NK-92 treated with Interleukin-12 subunit alpha and Interleukin-12 subunit beta, amount 100 ng/mL, for 24 hours (cell line): ENCODE data around the gene SF3B5.
"Not testable (repeated sequence)": the region's sequence is repeated elsewhere in the genome, so short reads cannot be mapped to it uniquely, and the experiment has no call there.

Experiments
- DNase-seq: peaks from one replicate; lab custom pipeline; 2025; lab: John Stamatoyannopoulos, UW

The SF3B5 gene

DNA sequence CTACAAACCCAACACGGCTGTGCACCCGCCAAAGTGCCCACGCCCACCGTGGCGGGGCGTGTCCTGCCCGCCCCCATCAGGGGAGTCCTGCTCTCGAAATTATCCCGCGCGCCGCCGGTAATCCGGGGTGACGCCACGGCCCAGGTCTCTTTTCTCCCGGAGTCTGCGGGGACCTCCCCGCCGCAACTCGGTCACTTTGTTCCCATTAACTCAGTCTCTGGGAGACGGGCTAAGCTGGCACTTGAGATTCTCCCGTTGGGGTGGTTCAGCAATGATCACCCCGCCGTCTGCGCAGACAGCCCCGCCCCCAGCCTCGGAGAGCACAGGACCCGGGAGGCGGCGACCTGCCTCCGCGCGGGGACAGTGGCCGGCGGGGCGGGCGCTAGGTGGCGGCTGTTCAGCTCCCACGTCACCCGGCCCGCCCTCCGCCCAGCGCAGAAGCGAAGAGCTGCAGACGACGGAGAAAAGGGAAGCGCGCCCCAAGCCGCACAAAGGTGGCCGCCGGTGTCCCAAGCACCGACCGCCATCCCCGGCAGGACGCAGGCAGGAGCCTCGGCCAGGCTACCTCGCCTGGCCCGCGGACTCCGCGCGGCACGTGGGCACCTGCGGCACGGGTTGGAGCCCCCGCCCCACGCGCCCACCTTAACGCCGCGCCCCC lies 31.5 kb downstream of the SF3B5 start:
- DNase-seq: peak; percentile 87

DNA sequence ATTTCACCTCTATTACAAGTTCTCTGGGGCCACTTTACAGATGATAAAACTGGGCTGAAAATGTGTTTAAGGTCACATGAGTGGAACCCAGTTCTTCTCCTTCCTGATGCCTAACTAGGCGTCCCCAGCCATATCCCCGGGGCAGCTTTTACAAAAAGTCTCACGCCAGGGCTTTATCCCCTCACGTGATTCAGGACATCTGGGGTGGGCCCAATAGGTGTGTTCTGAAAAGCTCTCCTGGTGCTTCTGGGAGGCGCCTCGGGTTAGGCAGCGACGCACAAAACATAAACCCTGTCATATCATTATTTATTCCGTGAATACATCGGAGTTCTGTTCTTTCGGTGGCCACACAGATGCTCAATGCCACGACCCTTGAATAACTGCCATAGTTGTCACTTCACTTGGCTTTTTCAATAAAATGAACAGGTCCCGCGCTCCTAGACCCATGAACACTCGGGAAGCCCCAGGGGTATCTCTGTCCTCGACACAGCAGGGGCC lies 32.1 kb downstream of the SF3B5 start:
- no peak for DNase-seq

DNA sequence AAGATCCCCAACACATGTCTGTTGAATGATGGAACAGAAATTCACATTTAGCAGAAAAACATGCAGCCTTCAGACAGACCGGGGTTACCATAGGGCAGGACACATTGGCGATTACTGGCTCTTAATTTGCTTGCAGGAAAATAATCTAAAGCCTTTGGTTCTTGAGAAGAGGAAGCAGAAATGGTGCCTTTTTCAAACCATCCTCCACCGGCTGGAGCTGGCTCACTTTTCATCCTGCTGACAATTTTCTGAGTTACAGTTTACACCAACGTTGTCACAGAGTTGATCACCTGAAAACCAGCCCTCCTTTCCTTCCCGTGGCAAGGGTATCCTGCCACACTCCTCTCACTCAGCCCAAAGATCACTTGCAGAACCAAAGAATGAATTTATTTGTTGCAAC lies 32.6 kb downstream of the SF3B5 start:
- DNase-seq: no peak

DNA sequence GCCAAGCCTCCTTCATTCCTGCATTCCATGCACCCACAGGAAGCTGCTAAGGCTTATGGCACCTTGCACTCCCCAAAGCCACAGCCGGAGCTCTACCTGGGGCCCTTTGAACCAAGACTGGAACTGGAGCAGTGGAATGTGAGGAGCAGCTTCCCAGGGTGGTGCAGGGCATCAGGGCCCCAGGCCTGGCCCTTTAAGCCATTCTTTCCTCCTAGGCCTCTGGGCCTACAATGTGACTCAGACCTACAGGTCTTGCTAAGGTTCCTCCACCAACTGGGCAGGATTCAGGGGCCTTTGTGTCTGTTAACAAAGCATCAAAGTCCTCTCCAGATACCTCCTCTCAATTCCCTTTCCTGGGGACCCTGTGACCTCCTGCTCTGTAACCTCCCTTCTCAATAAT lies 36.2 kb downstream of the SF3B5 start:
- DNase-seq: no peak

DNA sequence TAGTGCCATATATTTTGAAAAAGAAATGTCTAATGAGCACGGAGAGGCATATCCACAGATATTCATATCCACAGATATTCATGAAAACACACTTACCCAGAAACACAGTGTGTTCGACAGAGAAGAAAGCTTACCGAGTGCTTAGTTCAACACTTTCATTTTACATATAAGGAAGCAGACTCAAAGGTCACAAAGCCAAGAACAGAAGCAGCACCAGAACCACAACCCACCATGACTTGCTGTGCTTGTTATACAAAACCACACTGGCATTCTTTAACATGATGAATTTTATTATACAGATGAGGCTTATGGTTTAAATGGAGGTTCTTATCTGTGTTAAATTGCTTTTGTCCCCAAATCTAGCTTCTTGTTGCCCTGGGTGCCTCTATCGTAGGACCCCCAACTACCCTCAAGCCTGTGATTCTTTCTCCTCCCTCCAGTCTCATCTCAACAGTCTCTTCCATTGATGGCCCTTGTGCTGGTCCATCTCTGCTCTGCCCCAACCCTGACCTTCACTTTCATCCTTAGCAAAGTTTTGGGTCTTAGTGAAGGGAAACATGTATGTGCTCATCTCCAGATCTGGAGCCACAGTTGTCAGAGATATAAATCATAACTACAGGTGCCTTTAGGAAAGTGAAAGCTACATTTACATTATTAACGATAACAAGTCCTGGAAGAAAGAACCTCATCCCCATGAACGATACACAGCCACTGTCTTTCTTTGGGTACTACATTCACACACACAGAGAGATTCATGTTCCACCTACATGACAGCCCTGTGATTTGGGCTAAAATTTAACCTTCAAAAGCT lies 40.0 kb downstream of the SF3B5 start:
- DNase-seq: no peak

DNA sequence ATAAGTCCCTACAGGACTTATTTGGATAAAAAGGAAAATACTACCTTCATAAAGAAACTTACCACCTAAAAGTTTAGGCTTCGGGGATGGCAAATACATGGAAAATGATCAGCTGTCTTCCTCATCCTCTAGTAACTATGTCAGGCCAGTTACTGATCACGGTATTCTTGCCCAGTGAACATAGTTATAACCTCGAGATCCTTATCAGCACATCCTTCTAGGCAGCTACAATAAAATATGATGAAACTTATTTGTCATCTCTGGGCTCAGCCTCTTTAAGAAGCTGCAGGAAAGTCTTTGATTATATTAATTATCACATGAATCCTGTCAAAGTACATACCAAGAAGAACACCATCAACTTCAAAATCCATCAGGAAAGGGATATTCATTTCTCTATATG lies 41.8 kb downstream of the SF3B5 start:
- DNase-seq: no peak

DNA sequence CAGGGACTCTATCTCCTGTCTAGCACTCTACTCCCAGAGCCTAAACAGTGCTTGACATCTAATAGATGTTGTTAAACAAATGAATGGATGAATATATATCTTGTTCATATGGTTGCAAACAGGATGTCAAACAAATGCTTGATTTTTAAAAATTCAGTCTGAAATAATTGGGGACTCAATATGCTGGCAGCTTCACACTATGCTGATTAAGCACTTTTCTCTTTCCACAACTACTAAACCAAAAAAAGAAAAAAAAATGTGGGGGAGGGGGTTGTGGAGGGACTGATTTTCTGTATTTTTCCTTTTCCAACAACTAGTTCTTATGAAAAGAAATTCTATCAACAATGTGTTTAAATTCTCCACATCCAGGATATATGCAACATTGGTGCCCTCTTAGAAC lies 42.9 kb downstream of the SF3B5 start:
- no peak for DNase-seq

DNA sequence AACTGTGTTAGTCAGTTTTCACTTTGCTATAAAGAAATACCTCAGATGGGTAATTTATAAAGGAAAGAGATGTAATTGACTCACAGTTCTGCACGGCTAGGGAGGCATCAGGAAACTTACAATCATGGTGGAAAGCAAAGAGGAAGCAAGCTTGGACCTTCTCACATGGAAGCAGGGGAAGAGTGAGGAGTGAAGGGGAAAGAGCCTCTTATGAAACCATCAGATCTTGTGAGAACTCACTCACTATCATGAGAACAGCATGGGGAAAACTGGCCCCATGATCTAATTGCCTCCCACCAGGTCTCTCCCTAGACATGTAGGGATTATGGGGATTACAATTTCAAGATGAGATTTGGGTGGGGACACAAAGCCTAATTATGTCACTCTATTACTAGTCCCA lies 46.0 kb downstream of the SF3B5 start:
- DNase-seq: no peak

DNA sequence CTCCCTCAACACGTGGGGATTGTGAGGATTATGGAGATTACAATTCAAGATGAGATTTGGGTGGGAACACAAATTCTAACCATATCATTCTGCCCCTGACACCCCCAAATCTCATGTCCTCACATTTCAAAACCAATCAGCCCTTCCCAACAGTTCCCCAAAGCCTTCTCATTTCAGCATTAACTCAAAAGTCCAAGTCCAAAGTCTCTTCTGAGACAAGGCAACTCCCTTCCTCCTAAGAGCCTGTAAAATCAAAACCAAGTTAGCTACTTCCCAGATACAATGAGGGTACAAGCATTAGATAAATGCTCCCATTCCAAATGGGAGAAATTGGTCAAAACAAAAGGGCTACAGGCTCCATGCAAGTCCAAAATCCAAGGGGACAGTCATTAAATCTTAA lies 47.7 kb downstream of the SF3B5 start:
- no peak for DNase-seq

DNA sequence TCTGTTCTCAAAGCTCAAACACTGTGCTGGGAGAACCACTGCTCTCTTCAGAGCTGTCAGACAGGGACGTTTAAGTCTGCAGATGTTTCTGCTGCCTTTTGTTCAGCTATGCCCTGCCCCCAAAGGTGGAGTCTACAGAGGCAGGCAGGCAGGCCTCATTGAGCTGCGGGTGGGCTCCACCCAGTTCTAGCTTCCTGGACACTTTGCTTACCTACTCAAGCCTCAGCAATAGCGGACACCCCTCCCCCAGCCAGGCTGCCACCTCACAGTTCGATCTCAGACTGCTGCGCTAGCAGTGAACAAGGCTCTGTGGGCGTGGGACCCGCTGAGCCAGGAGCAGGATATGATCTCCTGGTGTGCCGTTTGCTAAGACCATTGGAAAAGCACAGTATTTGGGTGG lies 48.7 kb downstream of the SF3B5 start:
- not testable (repeated sequence) for DNase-seq

DNA sequence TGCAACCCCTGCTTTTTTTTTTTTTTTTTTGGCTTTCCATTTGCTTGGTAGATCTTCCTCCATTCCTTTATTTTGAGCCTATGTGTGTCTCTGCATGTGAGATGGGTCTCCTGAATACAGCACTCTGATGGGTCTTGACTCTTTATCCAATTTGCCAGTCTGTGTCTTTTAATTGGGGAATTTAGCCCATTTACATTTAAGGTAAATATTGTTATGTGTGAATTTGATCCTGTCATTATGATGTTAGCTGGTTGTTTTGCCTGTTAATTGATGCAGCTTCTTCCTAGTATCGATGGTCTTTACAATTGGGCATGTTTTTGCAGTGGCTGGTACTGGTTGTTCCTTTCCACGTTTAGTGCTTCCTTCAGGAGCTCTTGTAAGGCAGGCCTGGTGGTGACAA lies 50.4 kb downstream of the SF3B5 start:
- not testable (repeated sequence) for DNase-seq
